Measurements from ENCODE around the gene CDC25C.
"Not testable (repeated sequence)": the region's sequence is repeated elsewhere in the genome, so short reads cannot be mapped to it uniquely, and the experiment has no call there.

The CDC25C gene

GRCh38 chr5:138275379-138275782 lies 56.2 kb downstream of the CDC25C start:
- no peak for DNase-seq

GRCh38 chr5:138274189-138274853 lies 57.3 kb downstream of the CDC25C start, which contains the start of gene GFRA3:
Gene GFRA3, minus strand, starts transcription at chr5:138274621. Its CDS starts 197 bp downstream, at chr5:138274424.
- no peak for DNase-seq

GRCh38 chr5:138273834-138274188 lies 57.8 kb downstream of the CDC25C start:
- DNase-seq: no peak

- DNase-seq: no peak
These were observed 58.9 kb downstream of the CDC25C start for GRCh38 chr5:138272681-138273080.

- DNase-seq: no peak
These were observed 60.3 kb downstream of the CDC25C start for GRCh38 chr5:138271281-138271680.

GRCh38 chr5:138264183-138264582 lies 67.4 kb downstream of the CDC25C start:
- DNase-seq: no peak

- no peak for DNase-seq
These were observed 68.0 kb downstream of the CDC25C start for GRCh38 chr5:138263581-138263980.

- no peak for DNase-seq
These were observed 72.8 kb downstream of the CDC25C start for GRCh38 chr5:138258704-138259292.

- no peak for DNase-seq
These were observed 74.0 kb downstream of the CDC25C start for GRCh38 chr5:138257583-138257982.

GRCh38 chr5:138252944-138253343 lies 78.7 kb downstream of the CDC25C start:
- DNase-seq: no peak

GRCh38 chr5:138247800-138248199 lies 83.8 kb downstream of the CDC25C start:
- not testable (repeated sequence) for DNase-seq

- DNase-seq: no peak
These were observed 84.8 kb downstream of the CDC25C start for GRCh38 chr5:138246822-138247221.

- DNase-seq: no peak
These were observed 85.3 kb downstream of the CDC25C start for GRCh38 chr5:138246334-138246733.

GRCh38 chr5:138245717-138246116 lies 85.9 kb downstream of the CDC25C start:
- DNase-seq: no peak

GRCh38 chr5:138243794-138244193 lies 87.8 kb downstream of the CDC25C start:
- no peak for DNase-seq

- no peak for DNase-seq
These were observed 89.7 kb downstream of the CDC25C start for GRCh38 chr5:138241688-138242571.

GRCh38 chr5:138240650-138241385 lies 90.8 kb downstream of the CDC25C start:
- DNase-seq: no peak

GRCh38 chr5:138238034-138238433 lies 93.6 kb downstream of the CDC25C start:
- no peak for DNase-seq

Measured in cerebellar nuclear complex (tissue), 1 donor.